ENCODE measurements around the gene STXBP1. TPM values are rescaled to one million over a fixed set of nuclear protein-coding genes. Genes with fewer than 3 reads are reported as not detected.

STXBP1 gene
- total and polyA plus RNA-seq, 9 of the 15 experiments (the other 6 are each of a cell fraction or from before 2014, with no cell fraction given) = 4.6 to 35.1 (median 9.7) TPM

DNA sequence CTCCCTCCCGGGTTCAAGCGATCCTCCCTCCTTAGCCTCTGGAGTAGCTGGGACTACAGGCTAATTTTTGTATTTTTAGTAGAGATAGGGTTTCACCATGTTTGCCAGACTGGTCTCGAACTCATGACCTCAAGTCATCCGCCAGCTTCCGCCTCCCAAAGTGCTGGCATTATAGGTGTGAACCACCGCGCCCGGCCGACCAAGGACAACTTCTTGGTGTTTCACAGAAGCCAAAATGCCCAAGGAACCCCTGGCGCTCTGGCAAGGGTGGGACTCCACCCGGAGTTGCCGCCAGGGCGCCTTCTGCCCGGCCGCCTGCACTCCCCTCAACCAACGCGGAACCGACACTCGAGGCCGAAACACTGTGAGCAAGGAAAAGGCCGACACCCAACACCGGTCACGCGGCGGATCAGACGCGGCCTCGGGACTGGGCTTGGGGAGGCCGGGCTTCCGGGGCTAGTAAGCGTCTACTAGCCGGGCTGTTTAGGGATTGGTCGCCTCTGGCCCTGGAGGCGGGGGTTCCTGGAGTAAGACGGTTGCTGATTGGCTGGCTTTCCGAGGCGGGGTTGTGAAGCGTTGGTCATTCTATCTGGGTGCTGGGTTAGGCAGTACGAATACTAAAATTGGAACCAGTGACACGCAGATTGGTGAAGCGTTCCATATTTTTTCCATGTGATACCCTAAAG lies 87.1 kb downstream of the STXBP1 start (continued):
- TF ChIP-seq, protein P1, sequence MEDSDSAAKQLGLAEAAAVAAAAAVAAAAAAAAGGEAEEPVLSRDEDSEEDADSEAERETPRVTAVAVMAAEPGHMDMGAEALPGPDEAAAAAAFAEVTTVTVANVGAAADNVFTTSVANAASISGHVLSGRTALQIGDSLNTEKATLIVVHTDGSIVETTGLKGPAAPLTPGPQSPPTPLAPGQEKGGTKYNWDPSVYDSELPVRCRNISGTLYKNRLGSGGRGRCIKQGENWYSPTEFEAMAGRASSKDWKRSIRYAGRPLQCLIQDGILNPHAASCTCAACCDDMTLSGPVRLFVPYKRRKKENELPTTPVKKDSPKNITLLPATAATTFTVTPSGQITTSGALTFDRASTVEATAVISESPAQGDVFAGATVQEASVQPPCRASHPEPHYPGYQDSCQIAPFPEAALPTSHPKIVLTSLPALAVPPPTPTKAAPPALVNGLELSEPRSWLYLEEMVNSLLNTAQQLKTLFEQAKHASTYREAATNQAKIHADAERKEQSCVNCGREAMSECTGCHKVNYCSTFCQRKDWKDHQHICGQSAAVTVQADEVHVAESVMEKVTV (CRISPR knock-in tag; IDR thresholded peaks at IDR 0.05) = no peak
- TF ChIP-seq ZNF124 (CRISPR knock-in tag; IDR thresholded peaks at IDR 0.05) = no peak
- no peak for TF ChIP-seq GTF2A2 (tag; IDR thresholded peaks at IDR 0.05)
- no peak for TF ChIP-seq HNRNPL (IDR thresholded peaks at IDR 0.05; ENCODE audit: low read depth, low read length)
- TF ChIP-seq, protein P2, sequence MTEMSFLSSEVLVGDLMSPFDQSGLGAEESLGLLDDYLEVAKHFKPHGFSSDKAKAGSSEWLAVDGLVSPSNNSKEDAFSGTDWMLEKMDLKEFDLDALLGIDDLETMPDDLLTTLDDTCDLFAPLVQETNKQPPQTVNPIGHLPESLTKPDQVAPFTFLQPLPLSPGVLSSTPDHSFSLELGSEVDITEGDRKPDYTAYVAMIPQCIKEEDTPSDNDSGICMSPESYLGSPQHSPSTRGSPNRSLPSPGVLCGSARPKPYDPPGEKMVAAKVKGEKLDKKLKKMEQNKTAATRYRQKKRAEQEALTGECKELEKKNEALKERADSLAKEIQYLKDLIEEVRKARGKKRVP (CRISPR knock-in tag; IDR thresholded peaks at IDR 0.05) = peak; percentile 69
- no peak; a peak in 1 of 4 replicates for TF ChIP-seq FOXA3 (CRISPR knock-in tag; conservative IDR thresholded peaks at IDR 0.05 in 1 of 2, IDR thresholded peaks at IDR 0.05 in 1 of 2)
- TF ChIP-seq HNRNPLL (IDR thresholded peaks at IDR 0.05; ENCODE audit: low read depth, low read length, poor library complexity, severe bottlenecking) = no peak
- TF ChIP-seq ZNF232 (CRISPR knock-in tag; IDR thresholded peaks at IDR 0.05) = no peak
- TF ChIP-seq NFE2L1 (tag; IDR thresholded peaks at IDR 0.05; ENCODE audit: borderline replicate concordance, low read depth) = no peak
- no peak for TF ChIP-seq ZNF212 (CRISPR knock-in tag; IDR thresholded peaks at IDR 0.05)
- TF ChIP-seq, protein P3, sequence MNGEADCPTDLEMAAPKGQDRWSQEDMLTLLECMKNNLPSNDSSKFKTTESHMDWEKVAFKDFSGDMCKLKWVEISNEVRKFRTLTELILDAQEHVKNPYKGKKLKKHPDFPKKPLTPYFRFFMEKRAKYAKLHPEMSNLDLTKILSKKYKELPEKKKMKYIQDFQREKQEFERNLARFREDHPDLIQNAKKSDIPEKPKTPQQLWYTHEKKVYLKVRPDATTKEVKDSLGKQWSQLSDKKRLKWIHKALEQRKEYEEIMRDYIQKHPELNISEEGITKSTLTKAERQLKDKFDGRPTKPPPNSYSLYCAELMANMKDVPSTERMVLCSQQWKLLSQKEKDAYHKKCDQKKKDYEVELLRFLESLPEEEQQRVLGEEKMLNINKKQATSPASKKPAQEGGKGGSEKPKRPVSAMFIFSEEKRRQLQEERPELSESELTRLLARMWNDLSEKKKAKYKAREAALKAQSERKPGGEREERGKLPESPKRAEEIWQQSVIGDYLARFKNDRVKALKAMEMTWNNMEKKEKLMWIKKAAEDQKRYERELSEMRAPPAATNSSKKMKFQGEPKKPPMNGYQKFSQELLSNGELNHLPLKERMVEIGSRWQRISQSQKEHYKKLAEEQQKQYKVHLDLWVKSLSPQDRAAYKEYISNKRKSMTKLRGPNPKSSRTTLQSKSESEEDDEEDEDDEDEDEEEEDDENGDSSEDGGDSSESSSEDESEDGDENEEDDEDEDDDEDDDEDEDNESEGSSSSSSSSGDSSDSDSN (IDR thresholded peaks at IDR 0.05; ENCODE audit: borderline replicate concordance in 1 of 2, low read depth in 2 of 2, low read length in 2 of 2) = peak in 1 of 2 experiments; percentile 82; a peak in 2 of 4 replicates
- 0 out of 2 replicates have a peak, but pooled peaks have one; percentile 45 for TF ChIP-seq ZNF197 (CRISPR knock-in tag; IDR thresholded peaks at IDR 0.05; ENCODE audit: low read depth)
- TF ChIP-seq XRCC3 (IDR thresholded peaks at IDR 0.05) = no peak
- TF ChIP-seq, protein P4, sequence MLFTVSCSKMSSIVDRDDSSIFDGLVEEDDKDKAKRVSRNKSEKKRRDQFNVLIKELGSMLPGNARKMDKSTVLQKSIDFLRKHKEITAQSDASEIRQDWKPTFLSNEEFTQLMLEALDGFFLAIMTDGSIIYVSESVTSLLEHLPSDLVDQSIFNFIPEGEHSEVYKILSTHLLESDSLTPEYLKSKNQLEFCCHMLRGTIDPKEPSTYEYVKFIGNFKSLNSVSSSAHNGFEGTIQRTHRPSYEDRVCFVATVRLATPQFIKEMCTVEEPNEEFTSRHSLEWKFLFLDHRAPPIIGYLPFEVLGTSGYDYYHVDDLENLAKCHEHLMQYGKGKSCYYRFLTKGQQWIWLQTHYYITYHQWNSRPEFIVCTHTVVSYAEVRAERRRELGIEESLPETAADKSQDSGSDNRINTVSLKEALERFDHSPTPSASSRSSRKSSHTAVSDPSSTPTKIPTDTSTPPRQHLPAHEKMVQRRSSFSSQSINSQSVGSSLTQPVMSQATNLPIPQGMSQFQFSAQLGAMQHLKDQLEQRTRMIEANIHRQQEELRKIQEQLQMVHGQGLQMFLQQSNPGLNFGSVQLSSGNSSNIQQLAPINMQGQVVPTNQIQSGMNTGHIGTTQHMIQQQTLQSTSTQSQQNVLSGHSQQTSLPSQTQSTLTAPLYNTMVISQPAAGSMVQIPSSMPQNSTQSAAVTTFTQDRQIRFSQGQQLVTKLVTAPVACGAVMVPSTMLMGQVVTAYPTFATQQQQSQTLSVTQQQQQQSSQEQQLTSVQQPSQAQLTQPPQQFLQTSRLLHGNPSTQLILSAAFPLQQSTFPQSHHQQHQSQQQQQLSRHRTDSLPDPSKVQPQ (CRISPR knock-in tag; IDR thresholded peaks at IDR 0.05; ENCODE audit: borderline replicate concordance) = peak; percentile 85; the same call in 1 of the 2 replicates
- TF ChIP-seq, protein P5, sequence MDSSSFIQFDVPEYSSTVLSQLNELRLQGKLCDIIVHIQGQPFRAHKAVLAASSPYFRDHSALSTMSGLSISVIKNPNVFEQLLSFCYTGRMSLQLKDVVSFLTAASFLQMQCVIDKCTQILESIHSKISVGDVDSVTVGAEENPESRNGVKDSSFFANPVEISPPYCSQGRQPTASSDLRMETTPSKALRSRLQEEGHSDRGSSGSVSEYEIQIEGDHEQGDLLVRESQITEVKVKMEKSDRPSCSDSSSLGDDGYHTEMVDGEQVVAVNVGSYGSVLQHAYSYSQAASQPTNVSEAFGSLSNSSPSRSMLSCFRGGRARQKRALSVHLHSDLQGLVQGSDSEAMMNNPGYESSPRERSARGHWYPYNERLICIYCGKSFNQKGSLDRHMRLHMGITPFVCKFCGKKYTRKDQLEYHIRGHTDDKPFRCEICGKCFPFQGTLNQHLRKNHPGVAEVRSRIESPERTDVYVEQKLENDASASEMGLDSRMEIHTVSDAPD (CRISPR knock-in tag; IDR thresholded peaks at IDR 0.05) = no peak

Data from K562 (cell line).